WTC11 (cell line): ENCODE measurements around the gene TAF6. TPM values are rescaled to one million over a fixed set of nuclear protein-coding genes. Genes with fewer than 3 reads are reported as not detected.

Experiments used
- ATAC-seq: fragments of 200-7000 bp; cut with Tn5 transposase; 2 replicates; pipeline ENCODE4 v1.10.0; 2021; ENCODE audit warnings: mild to moderate bottlenecking, moderate library complexity
- CTCF ChIA-PET: fragments of 300-600 bp; sonication (Branson Sonifier 250); formaldehyde crosslinking; loops from one replicate; lab custom pipeline; 2021; ENCODE audit warnings: antibody characterized with exemption; lab: Charles Lee
- POLR2A ChIA-PET: fragments of 350-600 bp; sonication (Branson Sonifier 250); formaldehyde crosslinking; loops from one replicate; lab custom pipeline; 2021; ENCODE audit warnings: antibody characterized with exemption; lab: Charles Lee
- DNase-seq: peaks from one replicate; pipeline ENCODE4 v3.0.0; 2021; ENCODE audit warnings: low spot score
- H3K27ac Mint-ChIP-seq: 2 replicates; pipeline ENCODE4 v1.8.0; 2021; ENCODE audit warnings: mixed read lengths
- H3K27me3 Mint-ChIP-seq: 2 replicates; pipeline ENCODE4 v1.8.0; 2021; ENCODE audit warnings: low read depth, mild to moderate bottlenecking, moderate library complexity, mixed read lengths
- H3K36me3 Mint-ChIP-seq: 2 replicates; pipeline ENCODE4 v1.8.0; 2021; ENCODE audit warnings: mixed read lengths
- H3K4me1 Mint-ChIP-seq: 2 replicates; pipeline ENCODE4 v1.8.0; 2022; ENCODE audit warnings: mixed read lengths
- H3K4me3 Mint-ChIP-seq: 2 replicates; pipeline ENCODE4 v1.8.0; 2021; ENCODE audit warnings: mild to moderate bottlenecking, moderate library complexity, mixed read lengths
- H3K9me3 Mint-ChIP-seq: 2 replicates; pipeline ENCODE4 v1.8.0; 2021; ENCODE audit warnings: mixed read lengths
- ATF1 ChIP-seq: sonication (generic); formaldehyde crosslinking; IDR thresholded peaks from 2 replicates; pipeline ENCODE4 v1.8.1; 2023; ENCODE audit warnings: mild to moderate bottlenecking, moderate library complexity, missing genetic modification reagents
- CBFB ChIP-seq: sonication (generic); formaldehyde crosslinking; IDR thresholded peaks from 2 replicates; pipeline ENCODE4 v1.8.1; 2022; ENCODE audit warnings: mild to moderate bottlenecking, low read depth, missing genetic modification reagents
- CDX4 ChIP-seq: fragments of 250-450 bp; sonication (Bioruptor Pico); IDR thresholded peaks from 2 replicates; pipeline ENCODE4 v1.9.0; 2021; ENCODE audit warnings: moderate library complexity, mild to moderate bottlenecking, inconsistent platforms, borderline replicate concordance
- CREB1 ChIP-seq: sonication (generic); formaldehyde crosslinking; IDR thresholded peaks from 2 replicates; pipeline ENCODE4 v1.8.0; 2023; ENCODE audit warnings: mild to moderate bottlenecking, missing genetic modification reagents
- E2F4 ChIP-seq: sonication (generic); formaldehyde crosslinking; IDR thresholded peaks from 2 replicates; pipeline ENCODE4 v1.8.1; 2022; ENCODE audit warnings: low read depth, mild to moderate bottlenecking, moderate library complexity, missing genetic modification reagents, borderline replicate concordance
- E2F5 ChIP-seq: sonication (generic); formaldehyde crosslinking; IDR thresholded peaks from 2 replicates; pipeline ENCODE4 v1.8.1; 2022; ENCODE audit warnings: mild to moderate bottlenecking, moderate library complexity, missing genetic modification reagents
- ELF4 ChIP-seq: sonication (generic); formaldehyde crosslinking; IDR thresholded peaks from 2 replicates; pipeline ENCODE4 v1.8.1; 2022; ENCODE audit warnings: low read depth, mild to moderate bottlenecking, moderate library complexity, missing genetic modification reagents
- ERG ChIP-seq: fragments of 250-450 bp; sonication (Bioruptor Pico); IDR thresholded peaks from 2 replicates; pipeline ENCODE4 v1.8.0; 2021; ENCODE audit warnings: mild to moderate bottlenecking
- FOXP4 ChIP-seq: sonication (generic); formaldehyde crosslinking; IDR thresholded peaks from 2 replicates; pipeline ENCODE4 v1.8.0; 2022; ENCODE audit warnings: mild to moderate bottlenecking, missing genetic modification reagents
- GRHL2 ChIP-seq: fragments of 250-450 bp; sonication (Bioruptor Pico); IDR thresholded peaks from 2 replicates; pipeline ENCODE4 v1.8.0; 2022; ENCODE audit warnings: mild to moderate bottlenecking, moderate library complexity; ENCODE audit not compliant: insufficient replicate concordance, severe bottlenecking
- MAX ChIP-seq: sonication (generic); formaldehyde crosslinking; IDR thresholded peaks from 2 replicates; pipeline ENCODE4 v1.8.0; 2022; ENCODE audit warnings: mild to moderate bottlenecking, missing genetic modification reagents
- NR2C2 ChIP-seq: sonication (generic); formaldehyde crosslinking; IDR thresholded peaks from 2 replicates; pipeline ENCODE4 v1.8.0; 2022; ENCODE audit warnings: mild to moderate bottlenecking, missing genetic modification reagents
- NR3C1 ChIP-seq: sonication (generic); formaldehyde crosslinking; conservative IDR thresholded peaks from 2 replicates; pipeline ENCODE4 v1.8.1; 2023; ENCODE audit warnings: low read depth, mild to moderate bottlenecking, missing genetic modification reagents
- RELA ChIP-seq: sonication (generic); formaldehyde crosslinking; IDR thresholded peaks from 2 replicates; pipeline ENCODE4 v1.8.1; 2022; ENCODE audit warnings: missing genetic modification reagents, mild to moderate bottlenecking, borderline replicate concordance
- ZNF121 ChIP-seq: sonication (generic); formaldehyde crosslinking; IDR thresholded peaks from 2 replicates; pipeline ENCODE4 v1.8.0; 2023; ENCODE audit warnings: missing genetic modification reagents
- ZNF219 ChIP-seq: sonication (generic); formaldehyde crosslinking; IDR thresholded peaks from 2 replicates; pipeline ENCODE4 v1.8.0; 2023; ENCODE audit warnings: missing genetic modification reagents, mild to moderate bottlenecking, borderline replicate concordance
- ZNF396 ChIP-seq: fragments of 250-450 bp; sonication (Bioruptor Pico); IDR thresholded peaks from 2 replicates; pipeline ENCODE4 v1.8.0; 2021; ENCODE audit warnings: mild to moderate bottlenecking, moderate library complexity, borderline replicate concordance
- ZNF671 ChIP-seq: fragments of 250-450 bp; sonication (Bioruptor Pico); IDR thresholded peaks from 2 replicates; pipeline ENCODE4 v1.8.0; 2021; ENCODE audit warnings: mild to moderate bottlenecking
- total RNA-seq: library from RNA; stranded (reverse); gene quantifications from 3 replicates; pipeline ENCODE4 v1.2.3, GENCODE V29; 2021

The TAF6 gene
- total RNA-seq, 1 experiment from 2014 or later, result 121 TPM

- CTCF ChIA-PET, result no interaction called here
- Mint-ChIP-seq H3K27ac (no peak overlapping the region), H3K4me3 (no peak overlapping the region), H3K36me3 (peaks cover 71% of the 10 kb centered on the region)
- TF ChIP-seq GRHL2 (no peak), RELA (no peak), CDX4 (CRISPR knock-in tag) (no peak), ZNF671 (CRISPR knock-in tag) (no peak), ZNF219 (CRISPR knock-in tag) (no peak), ELF4 (CRISPR knock-in tag) (no peak), NR3C1 (CRISPR knock-in tag) (no peak), CBFB (no peak), ZNF396 (CRISPR knock-in tag) (no peak), MAX (no peak), FOXP4 (CRISPR knock-in tag) (no peak)
- TF ChIP-seq, all 79 proteins: peak for 0
- POLR2A ChIA-PET, result no interaction called here
- DNase-seq, result no peak
- ATAC-seq, result no peak
- Mint-ChIP-seq H3K4me1 (no peaks in the 10 kb centered on the region), H3K27me3 (no peaks in the 10 kb centered on the region), H3K9me3 (no peaks in the 10 kb centered on the region)
Observed at GRCh38 chr7:100061518-100062193, 57.5 kb downstream of the TAF6 start.

- Mint-ChIP-seq H3K4me1 (no peaks in the 10 kb centered on the region), H3K27me3 (no peaks in the 10 kb centered on the region), H3K27ac (no peak overlapping the region)
- ChIA-PET POLR2A (no interaction called here), CTCF (interaction anchor here (1.3 kb wide), 1 partner anchor 23 kb away, joined by 4 read pairs; no protein-coding TSS in a partner anchor)
- ATAC-seq, result no peak
- TF ChIP-seq CBFB (no peak), NR2C2 (CRISPR knock-in tag) (no peak), E2F4 (no peak), ATF1 (CRISPR knock-in tag) (no peak), FOXP4 (CRISPR knock-in tag) (no peak), CREB1 (CRISPR knock-in tag) (no peak), ERG (CRISPR knock-in tag) (no peak), MAX (no peak), ZNF121 (CRISPR knock-in tag) (no peak), ZNF219 (CRISPR knock-in tag) (no peak), E2F5 (CRISPR knock-in tag) (no peak)
- TF ChIP-seq, all 79 proteins: peak for 0
- no peak for DNase-seq
- H3K4me3 Mint-ChIP-seq, result no peak overlapping the region
- no peaks in the 10 kb centered on the region for H3K9me3 Mint-ChIP-seq
- H3K36me3 Mint-ChIP-seq, result peaks cover 58% of the 10 kb centered on the region
Observed at GRCh38 chr7:100059251-100059739, 59.9 kb downstream of the TAF6 start.
